GM23338 (cell line): ENCODE results near the gene NDRG3. TPM values are rescaled to one million over a fixed set of nuclear protein-coding genes. Genes with fewer than 3 reads are reported as not detected.
A peak's percentile ranks its signal among the peaks of the same experiment; 100 is the strongest.

Source experiments
- ATAC-seq: fragments of 200-7000 bp; cut with Tn5 transposase; 3 replicates; pipeline ENCODE4 v1.9.1; 2020
- DNase-seq: peaks from one replicate; pipeline ENCODE4 v3.0.0-alpha.2; 2015; ENCODE audit warnings: low spot score
- H2AFZ ChIP-seq: fragments of 200-600 bp; sonication (generic); 2 replicates; pipeline ENCODE4 v1.8.0; 2016; ENCODE audit warnings: antibody characterized with exemption, mild to moderate bottlenecking, moderate library complexity
- H3F3A ChIP-seq: fragments of 200-600 bp; sonication (generic); replicated peaks from 2 replicates; pipeline ENCODE4 v1.8.0; 2017; ENCODE audit warnings: antibody characterized with exemption, mixed run types, low read depth
- H3K27ac ChIP-seq: fragments of 200-600 bp; sonication (generic); 2 replicates; pipeline ENCODE4 v1.6.1; 2016; ENCODE audit warnings: low read depth
- H3K27me3 ChIP-seq: fragments of 200-600 bp; sonication (generic); 2 replicates; pipeline ENCODE4 v1.8.0; 2016; ENCODE audit warnings: mild to moderate bottlenecking, mixed run types, moderate library complexity; ENCODE audit not compliant: insufficient read depth
- H3K36me3 ChIP-seq: fragments of 200-600 bp; sonication (generic); 2 replicates; pipeline ENCODE4 v1.8.0; 2016; ENCODE audit warnings: mild to moderate bottlenecking; ENCODE audit not compliant: insufficient read depth
- H3K4me1 ChIP-seq: fragments of 200-600 bp; sonication (generic); 2 replicates; pipeline ENCODE4 v1.8.0; 2016; ENCODE audit warnings: mild to moderate bottlenecking, moderate library complexity; ENCODE audit not compliant: insufficient read depth
- H3K4me2 ChIP-seq: fragments of 200-600 bp; sonication (generic); 2 replicates; pipeline ENCODE4 v1.7.1; 2017; ENCODE audit warnings: mixed run types
- H3K4me3 ChIP-seq: fragments of 200-600 bp; sonication (generic); 2 replicates; pipeline ENCODE4 v1.6.1; 2016; ENCODE audit warnings: mixed run types
- H3K79me2 ChIP-seq: fragments of 200-600 bp; sonication (generic); replicated peaks from 2 replicates; pipeline ENCODE4 v1.8.0; 2017; ENCODE audit warnings: mild to moderate bottlenecking; ENCODE audit not compliant: insufficient read depth
- H3K9me2 ChIP-seq: fragments of 200-600 bp; sonication (generic); 2 replicates; pipeline ENCODE4 v1.8.0; 2017; ENCODE audit not compliant: insufficient read depth
- H4K20me1 ChIP-seq: fragments of 200-600 bp; sonication (generic); replicated peaks from 2 replicates; pipeline ENCODE4 v1.8.0; 2017; ENCODE audit warnings: mild to moderate bottlenecking; ENCODE audit not compliant: insufficient read depth
- H3K27ac Mint-ChIP-seq: 2 replicates; pipeline ENCODE4 v1.8.0; 2020; ENCODE audit warnings: inconsistent platforms, mild to moderate bottlenecking, moderate library complexity, mixed read lengths
- H3K27me3 Mint-ChIP-seq: 3 replicates; pipeline ENCODE4 v1.8.0; 2022; ENCODE audit warnings: low read depth, mild to moderate bottlenecking, moderate library complexity, mixed read lengths, inconsistent platforms; ENCODE audit not compliant: insufficient read depth, poor library complexity
- H3K36me3 Mint-ChIP-seq: 3 replicates; pipeline ENCODE4 v1.8.0; 2021; ENCODE audit warnings: low read depth, mild to moderate bottlenecking, inconsistent platforms, moderate library complexity, mixed read lengths
- H3K4me1 Mint-ChIP-seq: 3 replicates; pipeline ENCODE4 v1.8.0; 2020; ENCODE audit warnings: mild to moderate bottlenecking, inconsistent platforms, mixed read lengths
- H3K4me3 Mint-ChIP-seq: 3 replicates; pipeline ENCODE4 v1.8.0; 2021; ENCODE audit warnings: moderate library complexity, mild to moderate bottlenecking, inconsistent platforms, mixed read lengths
- H3K9me3 Mint-ChIP-seq: 3 replicates; pipeline ENCODE4 v1.8.0; 2020; ENCODE audit warnings: moderate library complexity, mild to moderate bottlenecking, inconsistent platforms, mixed read lengths
- CREB1 ChIP-seq: fragments of 250-450 bp; sonication (Bioruptor Pico); IDR thresholded peaks from 2 replicates; pipeline ENCODE4 v1.5.0; 2020; ENCODE audit warnings: low read depth, mild to moderate bottlenecking, moderate library complexity
- EZH2phosphoT487 ChIP-seq: fragments of 200-600 bp; sonication (generic); IDR thresholded peaks from one replicate; pipeline ENCODE4 v1.8.1; 2018; ENCODE audit warnings: antibody characterized with exemption; ENCODE audit not compliant: unreplicated experiment
- JUNB ChIP-seq: IDR thresholded peaks from one replicate; pipeline ENCODE4 v1.6.1; 2016; ENCODE audit warnings: antibody characterized with exemption; ENCODE audit not compliant: unreplicated experiment
- NANOG ChIP-seq: IDR thresholded peaks from 2 replicates; pipeline ENCODE4 v1.6.1; 2016; ENCODE audit warnings: antibody characterized with exemption, borderline replicate concordance
- POLR2AphosphoS5 ChIP-seq: IDR thresholded peaks from 2 replicates; pipeline ENCODE4 v1.6.1; 2016; ENCODE audit warnings: antibody characterized with exemption, low read depth
- REST ChIP-seq: IDR thresholded peaks from one replicate; pipeline ENCODE4 v1.6.1; 2018; ENCODE audit warnings: antibody characterized with exemption; ENCODE audit not compliant: unreplicated experiment
- ZNF114 ChIP-seq: fragments of 250-450 bp; sonication (Bioruptor Pico); IDR thresholded peaks from 2 replicates; pipeline ENCODE4 v1.5.0; 2020; ENCODE audit warnings: mild to moderate bottlenecking, moderate library complexity
- ZNF331 ChIP-seq: fragments of 250-450 bp; sonication (Bioruptor Pico); IDR thresholded peaks from 2 replicates; pipeline ENCODE4 v1.5.0; 2020; ENCODE audit warnings: low read depth, mild to moderate bottlenecking, moderate library complexity
- polyA plus RNA-seq: library from polyadenylated mRNA; unstranded; fragments of >200 nt; fragmentation: Nextera tagmentation; extraction: Ambion mirVana; gene quantifications from 2 replicates; pipeline ENCODE4 v1.2.1, GENCODE V29; 2016
- total RNA-seq: library from RNA; depleted of rRNA; stranded (reverse); fragments of >200 nt; shearing (Covaris generic); gene quantifications from 2 replicates; pipeline ENCODE4 v1.2.3, GENCODE V29; 2014
- TF ChIP-seq, protein P1 (sequence below), 2 experiments: fragments of 200-600 bp in 1 of 2; sonication (generic) in 1 of 2; conservative IDR thresholded peaks; 2 replicates each; pipeline versions ENCODE4 v1.5.1 to v1.6.1; 2016 to 2017; ENCODE audit warnings: antibody characterized with exemption in 2 of 2, low read depth in 2 of 2, mild to moderate bottlenecking in 2 of 2, moderate library complexity in 1 of 2

NDRG3 gene
- total and polyA plus RNA-seq, 2 experiments from 2014 or later = 18.6 to 24.0 TPM

- TF ChIP-seq REST (no peak), ZNF331 (CRISPR knock-in tag) (no peak), CREB1 (no peak), ZNF114 (CRISPR knock-in tag) (no peak), EZH2phosphoT487 (no peak), JUNB (no peak)
- TF ChIP-seq, protein P1, sequence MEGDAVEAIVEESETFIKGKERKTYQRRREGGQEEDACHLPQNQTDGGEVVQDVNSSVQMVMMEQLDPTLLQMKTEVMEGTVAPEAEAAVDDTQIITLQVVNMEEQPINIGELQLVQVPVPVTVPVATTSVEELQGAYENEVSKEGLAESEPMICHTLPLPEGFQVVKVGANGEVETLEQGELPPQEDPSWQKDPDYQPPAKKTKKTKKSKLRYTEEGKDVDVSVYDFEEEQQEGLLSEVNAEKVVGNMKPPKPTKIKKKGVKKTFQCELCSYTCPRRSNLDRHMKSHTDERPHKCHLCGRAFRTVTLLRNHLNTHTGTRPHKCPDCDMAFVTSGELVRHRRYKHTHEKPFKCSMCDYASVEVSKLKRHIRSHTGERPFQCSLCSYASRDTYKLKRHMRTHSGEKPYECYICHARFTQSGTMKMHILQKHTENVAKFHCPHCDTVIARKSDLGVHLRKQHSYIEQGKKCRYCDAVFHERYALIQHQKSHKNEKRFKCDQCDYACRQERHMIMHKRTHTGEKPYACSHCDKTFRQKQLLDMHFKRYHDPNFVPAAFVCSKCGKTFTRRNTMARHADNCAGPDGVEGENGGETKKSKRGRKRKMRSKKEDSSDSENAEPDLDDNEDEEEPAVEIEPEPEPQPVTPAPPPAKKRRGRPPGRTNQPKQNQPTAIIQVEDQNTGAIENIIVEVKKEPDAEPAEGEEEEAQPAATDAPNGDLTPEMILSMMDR (conservative IDR thresholded peaks at IDR 0.05; ENCODE audit: low read depth in 2 of 2) = no peak
These were observed 138.1 kb downstream of the NDRG3 start (continued) for GRCh38 chr20:36607586-36608387.

- Mint-ChIP-seq H3K9me3 (no peaks in the 10 kb centered on the region), H3K4me1 (peaks cover 17% of the 10 kb centered on the region), H3K27me3 (peaks cover 20% of the 10 kb centered on the region), H3K36me3 (peaks cover 46% of the 10 kb centered on the region; the same call in 2 of the 3 replicates), H3K27ac (peak overlapping the region; percentile 97), H3K4me3 (peak overlapping the region; percentile 99)
- DNase-seq (peak; percentile 58), ATAC-seq (no peak)
- Histone ChIP-seq H3K27me3 (no peaks in the 10 kb centered on the region), H3K9me2 (no peaks in the 10 kb centered on the region), H3K4me3 (peak overlapping the region; percentile 100), H3K36me3 (peaks cover 28% of the 10 kb centered on the region), H3K79me2 (peaks cover 37% of the 10 kb centered on the region), H3K4me2 (peak overlapping the region; percentile 100), H3K27ac (peak overlapping the region; percentile 89), H3F3A (peaks cover 23% of the 10 kb centered on the region), H4K20me1 (peaks cover 22% of the 10 kb centered on the region), H2AFZ (peak overlapping the region; percentile 76; the same call in 1 of the 2 replicates), H3K4me1 (peaks cover 13% of the 10 kb centered on the region)
- no peak for TF ChIP-seq REST
- no peak for TF ChIP-seq ZNF114 (CRISPR knock-in tag)
- TF ChIP-seq CREB1 = no peak
- TF ChIP-seq POLR2AphosphoS5 = no peak
- TF ChIP-seq, protein P1 (conservative IDR thresholded peaks at IDR 0.05; ENCODE audit: low read depth in 2 of 2) = no peak
- no peak for TF ChIP-seq ZNF331 (CRISPR knock-in tag)
- no peak for TF ChIP-seq NANOG
These were observed 139.5 kb downstream of the NDRG3 start for GRCh38 chr20:36606158-36607066.
